ENCODE results near the gene POLR2C. TPM values are rescaled to one million over a fixed set of nuclear protein-coding genes. Genes with fewer than 3 reads are reported as not detected.

Gene POLR2C
- total RNA-seq, 2 experiments from 2014 or later = 54.3 to 57.1 TPM

- H3K36me3 Mint-ChIP-seq (ENCODE audit: low read depth) = no peaks in the 10 kb centered on the region
- H3K4me1 Mint-ChIP-seq = peaks cover 21% of the 10 kb centered on the region
- no peak for ATAC-seq
- CTCF ChIA-PET = interaction anchor here (0.6 to 1.3 kb wide), 5 partner anchors 10 to 197 kb away, joined by 3 to 4 read pairs (median 3); partner anchors contain the start of genes CIAPIN1 and COQ9
- DNase-seq = no peak
- intact Hi-C loops (cut with DNase I, micrococcal nuclease) = no loop called here
- no peaks in the 10 kb centered on the region for H3K9me3 Mint-ChIP-seq (ENCODE audit: low read depth)
- POLR2A ChIA-PET = no interaction called here
- H3K4me3 Mint-ChIP-seq = no peak overlapping the region
- no peak overlapping the region for H3K27ac Mint-ChIP-seq
- H3K27me3 Mint-ChIP-seq = no peaks in the 10 kb centered on the region
Observed at GRCh38 chr16:57479205-57479975, 16.9 kb downstream of the POLR2C start.

DNA sequence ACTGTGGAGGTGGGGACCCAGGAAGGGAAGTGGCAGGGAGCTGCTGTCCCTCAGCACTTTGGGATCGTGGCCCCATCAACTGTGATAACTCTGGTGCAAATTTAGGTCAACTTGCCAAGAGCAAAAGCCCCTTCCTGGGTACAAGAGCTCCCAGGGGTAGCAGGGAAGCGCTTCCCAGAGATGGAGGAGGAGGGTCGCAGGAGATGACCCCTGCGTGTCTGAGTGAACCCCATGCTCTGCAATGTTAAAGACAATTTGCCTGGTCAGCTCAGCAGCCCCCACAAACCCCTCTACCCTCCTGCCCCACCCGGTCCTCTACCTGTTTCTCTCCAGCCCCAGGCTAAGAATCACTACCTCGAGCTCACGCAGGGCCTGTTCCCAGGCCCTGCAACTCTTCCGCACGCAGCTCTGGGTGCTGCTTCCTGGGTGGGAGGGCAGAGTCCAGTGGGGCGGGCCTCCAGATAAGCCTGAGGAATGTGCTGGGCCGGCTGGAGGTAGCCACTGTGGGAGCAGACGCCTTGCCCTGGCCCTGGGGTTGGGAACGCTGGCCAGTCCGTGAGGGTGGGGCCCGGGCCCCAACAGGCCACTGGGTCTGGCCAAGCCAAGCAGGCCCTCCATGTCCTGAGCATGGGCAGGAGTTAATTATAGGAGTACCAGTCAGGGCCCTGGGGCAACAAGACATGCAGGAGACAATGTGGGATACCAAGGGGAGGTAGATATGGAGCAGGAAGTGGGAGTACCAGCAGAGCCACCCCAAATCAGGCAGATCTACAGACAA is 17.7 kb downstream of the POLR2C start:
- no peaks in the 10 kb centered on the region for H3K27me3 Mint-ChIP-seq
- no peaks in the 10 kb centered on the region for H3K9me3 Mint-ChIP-seq (ENCODE audit: low read depth)
- ATAC-seq (no peak), DNase-seq (no peak)
- H3K4me3 Mint-ChIP-seq = no peak overlapping the region
- CTCF ChIA-PET = interaction anchor here (0.6 to 1.3 kb wide), 5 partner anchors 15 to 196 kb away, joined by 3 to 4 read pairs (median 3); partner anchors contain the start of genes CIAPIN1 and COQ9
- H3K4me1 Mint-ChIP-seq = peaks cover 19% of the 10 kb centered on the region
- H3K36me3 Mint-ChIP-seq (ENCODE audit: low read depth) = no peaks in the 10 kb centered on the region
- POLR2A ChIA-PET = no interaction called here
- no peak overlapping the region for H3K27ac Mint-ChIP-seq
- intact Hi-C loops (cut with DNase I, micrococcal nuclease) = no loop called here

DNA sequence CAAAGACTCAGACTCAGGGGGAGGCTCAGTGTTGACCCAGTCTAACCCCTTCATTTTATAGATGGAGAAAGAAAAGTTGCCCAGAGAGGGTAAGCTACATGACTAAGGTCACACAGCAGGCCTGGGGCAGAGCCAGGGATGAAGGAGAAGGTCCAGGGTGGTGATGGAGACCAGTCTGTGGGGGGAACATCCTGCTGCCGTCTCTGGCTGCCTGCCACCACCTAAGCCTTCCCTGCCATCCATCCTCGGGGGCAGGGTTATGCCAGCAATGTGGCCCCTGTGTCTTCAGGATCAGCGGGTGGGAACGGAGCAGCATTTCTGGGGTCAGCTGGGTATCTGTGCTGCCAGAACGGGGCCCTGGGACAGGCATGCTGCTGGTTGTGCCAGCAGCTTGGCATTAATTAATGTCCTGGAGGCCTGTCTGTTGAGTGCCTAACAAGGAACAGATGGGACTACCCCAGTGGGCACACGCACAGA is 18.3 kb downstream of the POLR2C start:
- DNase-seq (no peak), ATAC-seq (no peak)
- no peak overlapping the region for H3K4me3 Mint-ChIP-seq
- H3K9me3 Mint-ChIP-seq (ENCODE audit: low read depth) = no peaks in the 10 kb centered on the region
- peaks cover 18% of the 10 kb centered on the region for H3K4me1 Mint-ChIP-seq
- H3K36me3 Mint-ChIP-seq (ENCODE audit: low read depth) = no peaks in the 10 kb centered on the region
- H3K27me3 Mint-ChIP-seq = no peaks in the 10 kb centered on the region
- ChIA-PET POLR2A (no interaction called here), CTCF (interaction anchor here (0.6 to 1.1 kb wide), 2 partner anchors 18 to 50 kb away, joined by 3 to 5 read pairs; no protein-coding TSS in a partner anchor)
- intact Hi-C loops (cut with DNase I, micrococcal nuclease) = no loop called here
- no peak overlapping the region for H3K27ac Mint-ChIP-seq

DNA sequence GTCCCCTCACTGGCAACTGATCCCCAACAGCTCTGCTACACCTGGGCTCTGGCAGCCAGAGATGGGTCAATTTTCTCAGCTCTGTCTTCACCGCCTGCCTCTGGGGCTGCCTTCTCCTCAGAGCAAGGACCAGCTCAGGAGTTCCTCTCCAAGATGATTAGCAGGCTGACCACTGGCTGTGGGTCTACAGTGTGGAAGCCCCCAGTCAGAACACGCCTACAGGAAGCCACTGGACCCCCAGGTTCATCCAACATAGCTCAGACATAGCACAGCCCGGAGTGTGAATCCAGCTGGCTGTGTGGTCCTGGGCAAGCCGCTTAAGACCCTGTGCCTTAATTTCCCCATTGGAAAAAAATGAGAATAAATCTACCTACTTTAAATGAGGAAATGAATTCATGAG is 18.9 kb downstream of the POLR2C start:
- Mint-ChIP-seq H3K27me3 (no peaks in the 10 kb centered on the region), H3K36me3 (ENCODE audit: low read depth) (no peaks in the 10 kb centered on the region), H3K27ac (no peak overlapping the region), H3K4me1 (peaks cover 15% of the 10 kb centered on the region), H3K9me3 (ENCODE audit: low read depth) (no peaks in the 10 kb centered on the region), H3K4me3 (no peak overlapping the region)
- ATAC-seq (no peak), DNase-seq (no peak)
- POLR2A ChIA-PET = no interaction called here
- intact Hi-C loops (cut with DNase I, micrococcal nuclease) = no loop called here
- CTCF ChIA-PET = interaction anchor here (0.8 to 2.0 kb wide), 4 partner anchors 8 to 38 kb away, joined by 4 to 6 read pairs (median 5); no protein-coding TSS in a partner anchor

DNA sequence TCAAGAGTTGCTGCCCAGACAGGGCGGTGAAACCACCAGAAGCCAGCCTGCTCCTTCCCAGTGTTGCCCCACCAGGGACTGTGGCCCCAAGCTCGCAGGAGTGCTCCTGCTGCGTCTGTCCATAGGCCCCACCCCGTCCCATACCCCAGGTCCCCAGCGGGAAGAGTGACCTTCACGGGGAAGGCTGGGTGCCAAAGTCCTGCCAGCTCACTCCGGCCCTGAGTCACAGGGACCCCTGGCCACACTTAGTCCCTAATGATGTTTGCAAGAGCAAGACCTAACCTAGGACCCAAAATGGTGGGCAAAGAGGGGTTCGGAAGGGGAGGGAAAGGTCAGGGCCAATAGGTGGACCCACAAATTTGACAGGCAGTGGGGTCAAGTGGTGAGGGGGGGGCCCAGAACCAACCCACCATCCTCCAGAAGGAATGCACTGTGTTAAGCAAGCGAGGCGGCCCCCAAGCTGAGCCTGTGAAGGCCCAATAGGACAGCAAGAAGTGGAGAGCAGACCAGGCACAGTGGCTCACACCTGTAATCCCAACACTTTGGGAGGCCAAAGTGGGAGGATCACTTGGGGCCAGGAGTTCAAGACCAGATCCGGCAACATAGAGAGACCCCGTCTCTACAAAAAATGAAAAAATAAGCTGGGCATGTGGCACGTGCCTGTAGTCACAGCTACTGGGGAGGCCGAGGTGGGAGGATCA is 20.5 kb downstream of the POLR2C start:
- ATAC-seq (no peak), DNase-seq (no peak)
- POLR2A ChIA-PET = no interaction called here
- H3K27me3 Mint-ChIP-seq = no peaks in the 10 kb centered on the region
- CTCF ChIA-PET = interaction anchor here (0.7 to 2.0 kb wide), 5 partner anchors 9 to 52 kb away, joined by 3 to 5 read pairs (median 3); no protein-coding TSS in a partner anchor
- H3K36me3 Mint-ChIP-seq (ENCODE audit: low read depth) = no peaks in the 10 kb centered on the region
- no peak overlapping the region for H3K27ac Mint-ChIP-seq
- H3K9me3 Mint-ChIP-seq (ENCODE audit: low read depth) = no peaks in the 10 kb centered on the region
- intact Hi-C loops (cut with DNase I, micrococcal nuclease) = no loop called here
- no peak overlapping the region for H3K4me3 Mint-ChIP-seq
- peaks cover 25% of the 10 kb centered on the region for H3K4me1 Mint-ChIP-seq

- intact Hi-C loops (cut with DNase I, micrococcal nuclease) = no loop called here
- Mint-ChIP-seq H3K4me3 (no peak overlapping the region), H3K36me3 (ENCODE audit: low read depth) (no peaks in the 10 kb centered on the region), H3K27ac (no peak overlapping the region), H3K27me3 (no peaks in the 10 kb centered on the region), H3K4me1 (peaks cover 25% of the 10 kb centered on the region), H3K9me3 (ENCODE audit: low read depth) (no peaks in the 10 kb centered on the region)
- ATAC-seq = no peak
- no peak for DNase-seq
- POLR2A ChIA-PET = no interaction called here
- CTCF ChIA-PET = interaction anchor here (0.9 to 1.6 kb wide), 2 partner anchors 35 to 51 kb away, joined by 3 to 5 read pairs; no protein-coding TSS in a partner anchor
Observed at GRCh38 chr16:57483725-57484514, 21.4 kb downstream of the POLR2C start.

DNA sequence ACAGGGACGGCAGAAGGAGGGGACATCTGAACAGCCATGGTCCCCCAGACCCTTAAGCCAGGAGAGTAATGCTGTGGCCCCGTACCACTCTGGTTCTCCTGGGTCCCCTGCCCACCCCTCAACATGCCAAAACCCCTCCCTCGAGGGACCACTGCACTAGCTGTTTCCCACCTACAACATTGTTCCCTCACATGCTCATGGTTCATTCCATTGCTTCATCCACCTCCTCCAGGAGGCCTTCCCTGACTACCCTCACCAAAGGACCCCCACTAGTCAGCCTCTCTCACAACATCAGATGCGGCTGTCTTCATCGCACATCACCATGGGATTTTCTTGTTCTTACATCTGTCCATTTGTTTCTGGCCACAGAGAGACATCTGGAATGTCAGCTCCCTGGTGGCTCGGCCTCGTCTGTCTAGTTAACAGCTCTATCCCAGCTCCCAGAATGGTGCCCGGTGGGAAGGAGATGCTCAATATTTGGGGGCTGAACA is 22.1 kb downstream of the POLR2C start:
- POLR2A ChIA-PET = interaction anchor here (0.7 kb wide), 1 partner anchor 33 kb away, joined by 3 read pairs; no protein-coding TSS in a partner anchor

GRCh38 chr16:57485091-57485915 is 22.8 kb downstream of the POLR2C start:
- Mint-ChIP-seq H3K4me1 (peaks cover 22% of the 10 kb centered on the region), H3K9me3 (ENCODE audit: low read depth) (no peaks in the 10 kb centered on the region), H3K27me3 (no peaks in the 10 kb centered on the region), H3K27ac (peak overlapping the region; percentile 51), H3K4me3 (peak overlapping the region; percentile 75), H3K36me3 (ENCODE audit: low read depth) (no peaks in the 10 kb centered on the region)
- ATAC-seq = no peak
- intact Hi-C loops (cut with DNase I, micrococcal nuclease) = no loop called here
- no peak for DNase-seq
- CTCF ChIA-PET = interaction anchor here (0.8 to 1.4 kb wide), 5 partner anchors 10 to 469 kb away, joined by 3 to 7 read pairs (median 3); partner anchors contain the start of gene POLR2C
- POLR2A ChIA-PET = interaction anchor here (0.7 kb wide), 1 partner anchor 34 kb away, joined by 3 read pairs; no protein-coding TSS in a partner anchor

More for the DNA sequence above, 22.1 kb downstream of the POLR2C start:
- Mint-ChIP-seq H3K27ac (no peak overlapping the region), H3K9me3 (ENCODE audit: low read depth) (no peaks in the 10 kb centered on the region), H3K4me3 (no peak overlapping the region), H3K27me3 (no peaks in the 10 kb centered on the region), H3K4me1 (peaks cover 22% of the 10 kb centered on the region), H3K36me3 (ENCODE audit: low read depth) (no peaks in the 10 kb centered on the region)
- no peak for DNase-seq
- ATAC-seq = no peak
- CTCF ChIA-PET = interaction anchor here (1.6 kb wide), 1 partner anchor 35 kb away, joined by 5 read pairs; no protein-coding TSS in a partner anchor
- intact Hi-C loops (cut with DNase I, micrococcal nuclease) = no loop called here

DNA sequence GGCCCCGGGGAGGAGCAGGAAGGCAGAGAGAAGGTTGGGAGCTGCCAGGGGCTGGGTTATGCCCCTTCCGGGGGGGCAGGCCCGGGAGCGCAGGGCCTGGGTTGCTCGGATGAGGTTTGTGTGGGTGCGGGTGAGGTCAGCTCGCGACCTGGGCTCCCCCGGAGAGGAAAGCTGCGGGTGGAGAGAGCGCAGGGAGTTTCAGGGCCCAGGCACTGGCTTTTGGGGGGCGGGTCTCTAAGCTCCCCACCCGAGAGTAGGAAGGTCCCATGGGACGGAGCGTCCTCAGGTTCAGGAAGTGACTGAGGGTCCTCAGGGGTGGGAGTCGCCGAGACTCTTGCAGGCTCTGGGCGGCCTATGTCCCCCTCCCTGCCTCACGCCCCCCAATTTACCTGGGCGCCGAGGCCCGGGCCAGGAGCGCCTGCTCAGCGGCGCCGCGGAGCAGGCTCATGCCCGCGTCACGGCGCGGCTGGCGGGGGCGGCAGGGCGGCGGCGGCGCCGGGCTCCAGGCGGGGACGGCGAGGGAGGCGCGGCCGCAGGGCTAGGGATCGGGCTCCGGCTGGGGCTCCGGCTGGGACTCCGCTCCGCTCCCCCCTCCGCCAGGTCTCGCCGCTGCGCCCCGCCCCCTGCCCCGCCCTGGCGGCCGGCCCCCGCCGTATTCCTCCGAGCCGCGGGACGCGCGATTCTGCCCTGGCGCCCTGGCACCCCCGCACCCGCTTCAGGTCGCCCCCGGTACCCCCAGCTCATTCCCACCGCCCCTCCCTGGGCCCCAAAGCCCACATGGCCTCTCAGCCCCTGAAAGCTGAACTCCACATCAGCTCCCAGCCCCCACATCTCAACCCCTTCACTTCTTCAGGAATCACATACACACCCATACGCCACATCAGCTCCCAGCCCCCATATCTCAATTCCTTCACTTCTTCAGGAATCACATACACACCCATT is 23.7 kb downstream of the POLR2C start, which contains the start of gene DOK4:
DOK4 (minus strand) TSS at position 578 of the 942 bp plus-strand sequence. CDS start 6,986 bp downstream, outside the sequence.
- Mint-ChIP-seq H3K36me3 (ENCODE audit: low read depth) (no peaks in the 10 kb centered on the region), H3K4me1 (peaks cover 22% of the 10 kb centered on the region), H3K27me3 (no peaks in the 10 kb centered on the region), H3K9me3 (ENCODE audit: low read depth) (no peaks in the 10 kb centered on the region), H3K4me3 (peak within 1 kb of the TSS; percentile 75), H3K27ac (peak within 1 kb of the TSS; percentile 71)
- CTCF ChIA-PET = interaction anchor here (0.8 to 2.4 kb wide), 10 partner anchors 9 to 470 kb away, joined by 3 to 11 read pairs (median 5); partner anchors contain the start of gene POLR2C
- POLR2A ChIA-PET = no interaction called here
- intact Hi-C loops (cut with DNase I, micrococcal nuclease) = loop anchor here (1.0 to 2.0 kb wide), 6 partner anchors 10 to 186 kb away; partner anchors contain the start of genes CCDC102A (in 2 of the 2), CIAPIN1 (in 1 of the 2), COQ9 (in 1 of the 2) and POLR2C (in 1 of the 2)
- peak; percentile 89 for DNase-seq
- ATAC-seq = peak; percentile 93
